ENCODE measurements around the gene CLMN.
"Not testable (repeated sequence)": the region's sequence is repeated elsewhere in the genome, so short reads cannot be mapped to it uniquely, and the experiment has no call there.

CLMN gene

DNA sequence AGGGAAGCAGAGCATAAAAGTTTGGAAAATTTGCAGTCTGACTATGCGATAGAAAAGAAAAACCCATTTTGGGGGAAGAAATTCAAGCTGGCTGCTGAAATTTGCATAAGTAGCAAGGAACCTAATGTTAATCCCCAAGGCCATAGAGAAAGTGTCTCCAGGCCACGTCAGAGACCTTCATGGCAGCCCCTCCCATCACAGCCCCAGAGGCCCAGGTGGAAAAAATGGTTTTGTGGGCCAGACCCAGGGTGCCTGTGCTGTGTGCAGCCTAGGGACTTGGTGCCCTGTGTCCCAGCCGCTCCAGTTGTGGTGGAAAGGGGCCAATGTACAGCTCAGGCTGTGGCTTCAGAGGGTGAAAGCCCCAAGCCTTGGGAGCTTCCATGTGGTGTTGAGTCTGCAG, 35.9 kb downstream of the CLMN start:
- DNase-seq = not testable (repeated sequence)

DNA sequence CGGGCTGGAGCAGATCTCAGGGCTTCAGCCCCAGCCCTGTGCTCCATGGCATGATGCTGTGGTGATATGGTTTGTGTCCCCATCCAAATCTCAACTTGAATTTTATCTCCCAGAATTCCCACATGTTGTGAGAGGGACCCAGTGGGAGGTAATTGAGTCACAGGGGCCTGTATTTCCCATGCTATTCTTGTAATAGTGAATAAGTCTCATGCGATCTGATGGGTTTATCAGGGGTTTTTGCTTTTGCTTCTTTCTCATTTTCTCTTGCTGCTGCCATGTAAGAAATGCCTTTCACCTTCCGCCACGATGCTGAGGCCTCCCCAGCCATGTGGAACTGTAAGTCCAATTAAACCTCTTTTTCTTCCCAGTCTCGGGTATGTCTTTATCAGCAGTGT, 36.7 kb downstream of the CLMN start:
- not testable (repeated sequence) for DNase-seq

DNA sequence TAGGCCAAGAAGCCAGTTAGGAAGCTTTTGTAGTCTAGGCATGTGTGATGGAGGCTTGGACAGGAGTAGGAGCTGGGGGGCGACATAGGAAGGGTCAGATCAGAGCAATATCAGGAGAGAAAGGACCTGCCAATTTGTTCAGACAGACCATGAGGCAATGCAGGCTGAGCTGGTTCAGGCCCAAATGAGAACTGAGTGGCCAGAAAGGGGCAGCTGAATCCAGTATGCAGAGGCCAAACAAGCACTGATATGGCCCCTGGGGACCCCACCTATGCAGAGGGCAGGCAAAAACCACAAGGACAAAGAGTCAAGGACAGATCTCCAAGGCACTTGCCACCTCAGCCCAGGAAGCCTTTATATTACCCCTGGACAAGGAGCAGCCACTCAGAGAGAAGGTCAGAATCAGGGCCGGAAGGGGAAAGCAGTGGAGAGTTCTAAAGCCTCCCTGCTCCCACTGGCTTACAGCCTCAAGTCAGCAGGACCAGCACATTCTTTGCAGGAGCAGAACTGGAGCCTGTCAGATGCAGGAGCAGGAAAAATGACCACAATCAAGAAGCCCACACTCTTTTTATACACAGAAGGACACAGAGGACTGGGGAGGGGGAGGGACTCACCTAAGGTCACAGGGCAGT, 37.2 kb downstream of the CLMN start:
- no peak for DNase-seq

DNA sequence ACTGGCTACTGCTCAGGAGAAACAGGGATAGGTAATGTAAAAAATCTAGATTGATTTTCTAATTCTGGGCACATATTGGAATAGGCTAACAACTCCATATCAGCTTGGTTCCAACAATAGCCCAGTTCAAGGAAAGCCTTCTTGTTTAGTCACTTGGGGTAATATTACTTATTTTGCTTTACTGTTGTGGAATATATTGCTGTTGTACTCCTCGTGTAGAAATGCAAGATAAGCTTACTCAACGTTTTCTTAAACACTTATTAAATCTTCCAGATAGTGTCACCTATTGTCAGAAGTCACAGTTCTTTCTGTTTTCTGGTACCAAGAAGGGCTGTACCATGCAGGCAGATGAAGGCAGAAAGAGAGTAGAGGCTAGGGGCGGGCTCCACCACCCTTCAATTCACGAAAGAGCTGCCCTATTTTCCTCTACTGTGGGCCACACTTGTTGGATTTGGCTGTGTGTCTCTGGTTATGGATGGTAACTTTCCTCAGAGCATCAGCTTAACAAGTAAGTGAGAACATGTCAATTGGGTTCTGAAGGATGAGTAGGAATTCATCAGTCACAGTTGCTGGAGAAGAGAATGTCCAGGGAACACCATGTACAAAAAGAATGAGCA, 38.0 kb downstream of the CLMN start:
- no peak for DNase-seq

DNA sequence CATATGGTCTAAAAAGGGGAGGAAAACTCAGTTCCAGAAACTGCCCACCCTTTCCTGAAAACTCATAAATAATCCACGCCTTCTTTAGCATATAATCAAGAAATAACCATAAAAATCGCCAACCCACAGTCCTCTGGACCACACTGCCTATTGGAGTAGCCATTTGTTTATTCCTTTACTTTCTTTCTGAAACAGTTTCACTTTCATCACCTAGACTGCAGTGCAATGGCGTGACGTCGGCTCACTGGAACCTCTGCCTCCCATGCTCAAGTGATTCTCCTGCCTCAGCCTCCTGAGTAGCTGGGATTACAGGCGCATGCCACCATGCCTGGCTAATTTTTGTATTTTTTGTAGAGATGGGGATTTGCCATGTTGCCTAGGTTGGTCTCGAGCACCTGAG, 44.2 kb downstream of the CLMN start:
- DNase-seq = no peak

DNA sequence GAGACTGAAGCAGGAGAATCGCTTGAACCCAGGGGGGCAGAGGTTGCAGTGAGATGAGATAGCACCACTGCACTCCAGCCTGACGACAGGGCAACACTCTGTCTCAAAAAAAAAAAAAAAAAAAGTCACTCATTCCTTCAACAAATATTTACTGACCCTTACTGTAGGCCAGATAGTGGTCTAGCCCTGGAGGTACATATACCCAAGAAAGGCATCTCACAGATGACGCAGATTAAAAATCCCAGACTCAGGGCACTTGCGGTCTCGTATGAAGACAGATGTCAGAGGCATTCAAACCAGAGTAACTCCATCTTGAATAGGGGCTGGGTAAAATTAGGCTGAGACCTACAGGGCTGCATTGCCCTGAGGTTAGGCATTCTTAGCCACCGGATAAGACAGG, 44.8 kb downstream of the CLMN start:
- no peak for DNase-seq

DNA sequence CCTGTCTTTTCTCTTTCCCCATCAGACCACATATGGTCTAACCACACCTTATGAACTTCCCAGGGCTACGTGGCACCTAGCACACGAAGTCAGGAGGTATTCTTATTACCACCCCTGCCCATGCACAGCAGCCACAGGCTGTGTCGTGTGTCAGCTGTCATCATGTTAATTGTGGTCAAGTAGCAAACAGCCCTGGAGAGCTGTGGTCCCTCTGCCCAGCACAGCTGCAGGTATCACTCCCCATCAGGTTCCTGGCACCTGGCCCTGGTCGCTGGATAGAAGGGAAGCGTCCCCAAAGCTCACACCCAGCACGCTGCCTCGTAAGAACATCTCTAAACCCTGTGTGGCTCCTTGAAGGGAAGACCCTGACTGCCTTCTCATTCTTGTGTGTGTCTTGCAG, 45.4 kb downstream of the CLMN start:
- DNase-seq = no peak

DNA sequence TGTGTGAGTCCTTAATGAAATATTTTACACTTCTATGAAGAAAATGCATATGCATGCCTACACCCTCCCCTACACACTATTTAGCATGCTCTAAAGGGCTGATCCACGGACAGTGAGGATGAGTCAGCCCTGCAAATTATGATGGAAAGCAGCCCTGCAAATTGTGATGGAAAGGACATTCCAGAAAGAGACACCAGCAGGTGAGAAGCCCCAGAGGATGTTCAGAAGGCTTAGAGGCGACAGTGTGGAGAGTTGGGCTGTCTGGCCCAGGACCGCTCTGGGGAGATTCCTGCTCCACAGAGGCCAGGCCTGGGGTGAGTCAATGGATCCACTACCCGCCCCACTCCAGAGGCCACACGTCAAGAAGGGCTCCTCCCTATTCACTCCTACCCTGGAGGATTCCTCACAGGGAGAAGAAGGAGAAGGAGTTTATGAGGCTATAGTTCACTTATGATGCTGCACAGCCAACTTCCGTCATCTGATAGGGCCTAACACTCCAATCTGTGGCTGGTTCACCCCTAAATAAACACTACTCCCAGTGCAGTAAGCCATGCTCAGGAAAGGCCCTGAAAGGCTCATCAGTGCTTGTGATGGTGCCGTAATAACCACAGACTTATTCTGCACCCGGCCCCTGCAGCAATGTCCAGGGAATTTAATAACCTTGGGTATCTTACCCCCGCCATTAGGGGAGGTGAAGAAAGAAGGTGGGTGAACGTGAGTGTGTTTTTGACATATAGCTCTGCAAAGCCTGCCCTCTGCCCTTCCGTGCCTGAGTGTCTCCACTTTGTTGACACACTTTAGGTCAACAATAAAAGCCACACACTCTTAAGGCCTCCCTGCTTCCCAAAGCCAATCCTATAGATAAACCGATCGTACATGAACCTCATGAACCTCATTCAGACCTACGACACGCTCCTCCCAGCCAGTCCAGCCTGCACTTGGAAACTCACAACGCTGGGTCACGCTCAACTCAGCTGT, 46.4 kb downstream of the CLMN start:
- DNase-seq = no peak

DNA sequence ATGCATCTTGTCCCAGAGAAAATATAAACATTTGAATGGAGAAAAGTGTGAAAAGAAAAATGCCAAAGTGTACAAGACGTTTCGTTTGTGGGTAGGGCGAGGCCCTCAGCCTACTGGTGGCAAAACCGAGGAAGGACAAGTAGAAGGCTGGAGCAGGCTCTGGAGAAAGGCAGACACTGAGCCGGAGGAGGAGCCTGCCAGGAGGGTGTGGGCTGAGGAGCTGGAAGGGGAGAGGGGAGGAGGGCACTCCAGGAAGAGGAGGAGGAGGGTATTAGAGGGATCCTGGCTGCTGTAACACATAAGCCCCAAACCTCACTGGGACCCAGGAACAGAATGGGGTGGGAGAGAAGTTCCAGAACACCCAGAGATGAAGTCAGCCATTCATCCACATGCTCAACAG, 47.7 kb downstream of the CLMN start:
- no peak for DNase-seq

DNA sequence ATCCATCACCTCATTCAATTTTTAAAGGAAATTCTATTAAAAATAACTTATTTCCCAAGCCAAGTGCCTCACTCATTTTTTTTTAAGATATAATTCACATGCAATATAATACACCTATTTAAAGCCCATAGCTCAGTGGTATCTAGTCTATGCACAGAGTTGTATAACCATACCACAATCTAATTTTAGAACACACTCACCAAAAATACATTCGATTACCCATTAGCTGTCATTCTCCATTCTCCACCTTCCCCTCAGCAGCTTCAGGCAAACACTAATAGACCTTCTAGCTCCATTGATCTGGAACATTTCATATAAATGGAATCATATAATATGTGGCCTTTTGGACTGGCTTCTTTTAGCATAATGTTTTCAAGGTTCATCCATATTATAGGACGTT, 49.5 kb downstream of the CLMN start:
- DNase-seq = no peak

DNA sequence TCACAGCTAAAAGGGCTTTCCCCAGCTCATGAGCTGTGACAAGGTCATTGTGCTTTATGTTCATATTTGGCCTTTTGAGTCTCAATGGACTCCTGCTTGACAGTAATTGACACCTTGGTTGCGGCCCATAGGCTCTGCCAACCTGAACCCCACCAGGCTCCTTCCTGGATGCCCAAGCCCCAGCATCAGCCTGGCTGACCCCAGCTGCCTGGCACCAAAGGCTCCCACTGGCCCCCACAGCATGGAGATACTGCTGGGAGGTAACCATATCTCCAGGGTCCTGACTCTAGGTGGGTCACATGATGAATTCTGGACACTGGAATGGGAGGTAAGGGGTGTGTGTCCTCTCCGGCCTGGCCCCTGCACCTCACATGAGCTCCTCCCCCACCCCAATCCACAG, 50.2 kb downstream of the CLMN start:
- no peak for DNase-seq

DNA sequence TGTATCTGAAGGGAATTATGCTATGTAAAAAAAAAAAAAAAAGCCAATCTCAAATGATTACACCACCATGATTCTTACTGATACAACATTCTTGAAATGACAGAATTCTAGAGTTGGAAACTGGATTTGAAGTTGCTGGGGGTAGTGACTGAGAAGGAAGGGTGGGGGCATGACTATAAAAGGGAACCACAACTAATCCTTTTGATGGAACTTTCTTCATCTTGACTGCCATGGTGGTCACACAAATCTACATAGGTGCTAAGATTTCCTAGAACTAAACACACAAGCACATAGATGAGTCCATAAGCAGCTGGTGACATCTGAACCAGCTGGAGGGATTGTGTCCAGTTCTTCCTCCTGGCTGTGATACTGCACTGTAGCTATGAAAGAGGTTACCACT, 51.4 kb downstream of the CLMN start:
- DNase-seq = no peak

DNA sequence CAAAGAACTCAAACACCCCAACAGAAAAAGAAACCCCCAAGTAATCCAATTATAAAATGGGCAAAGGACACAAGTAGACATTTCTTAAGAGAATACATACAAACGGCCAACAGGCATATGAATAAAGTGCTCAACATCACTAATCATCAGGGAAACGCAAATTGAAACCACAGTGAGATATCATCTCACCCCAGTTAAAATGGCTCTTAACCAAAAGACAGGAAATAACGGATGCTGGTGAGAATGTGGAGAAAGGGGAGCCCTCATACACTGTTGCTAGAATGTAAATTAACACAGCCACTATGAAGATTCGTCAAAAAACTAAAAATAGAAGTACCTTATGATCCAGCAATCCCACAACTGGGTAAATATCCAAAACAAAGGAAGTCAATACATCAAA, 52.4 kb downstream of the CLMN start:
- DNase-seq = no peak

DNA sequence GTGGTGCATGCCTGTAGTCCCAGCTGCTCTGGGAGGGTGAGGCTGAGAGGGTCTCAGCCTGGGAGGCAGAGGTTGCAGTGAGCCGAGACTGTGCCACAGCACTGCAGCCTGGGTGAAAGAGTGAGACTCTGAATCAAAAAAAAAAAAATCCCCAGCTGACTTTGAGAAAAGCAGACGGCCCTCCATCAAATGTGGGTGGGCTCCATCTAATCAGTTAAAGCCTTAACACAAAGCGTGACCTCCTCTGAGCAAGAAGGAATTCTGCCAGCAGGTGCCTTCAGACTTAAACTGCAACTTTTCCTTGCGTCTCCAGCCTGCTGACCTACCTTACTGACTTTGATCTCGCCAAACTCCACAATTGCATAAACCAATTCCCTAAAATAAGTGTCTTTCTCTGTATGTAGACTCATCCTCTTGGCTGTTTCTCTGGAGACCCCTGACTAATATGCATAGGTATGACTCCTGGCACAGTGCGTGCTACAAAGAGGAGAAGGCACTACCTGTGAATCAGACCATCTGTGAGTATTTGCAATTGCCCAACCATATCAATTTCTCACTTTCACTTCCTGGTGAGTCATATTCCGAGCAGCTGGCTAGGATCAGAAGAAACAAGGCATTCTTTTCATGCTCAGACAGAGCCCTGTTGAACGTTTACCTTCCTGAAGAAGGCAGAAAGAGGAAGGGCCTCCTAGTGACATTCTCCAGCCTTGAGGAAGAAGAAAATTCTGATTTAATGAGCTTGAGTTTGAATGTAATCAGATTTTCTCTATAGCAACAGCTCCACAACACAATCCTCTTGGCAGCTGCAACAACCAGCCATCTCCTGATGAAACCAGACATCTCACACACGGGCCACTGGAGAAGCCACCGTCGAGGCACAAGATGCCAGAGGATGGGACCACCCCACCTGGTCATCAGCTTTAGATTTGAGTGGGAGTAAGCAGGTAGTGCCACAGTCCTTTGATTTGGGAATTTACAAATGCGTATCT, 54.3 kb downstream of the CLMN start:
- DNase-seq = no peak

DNA sequence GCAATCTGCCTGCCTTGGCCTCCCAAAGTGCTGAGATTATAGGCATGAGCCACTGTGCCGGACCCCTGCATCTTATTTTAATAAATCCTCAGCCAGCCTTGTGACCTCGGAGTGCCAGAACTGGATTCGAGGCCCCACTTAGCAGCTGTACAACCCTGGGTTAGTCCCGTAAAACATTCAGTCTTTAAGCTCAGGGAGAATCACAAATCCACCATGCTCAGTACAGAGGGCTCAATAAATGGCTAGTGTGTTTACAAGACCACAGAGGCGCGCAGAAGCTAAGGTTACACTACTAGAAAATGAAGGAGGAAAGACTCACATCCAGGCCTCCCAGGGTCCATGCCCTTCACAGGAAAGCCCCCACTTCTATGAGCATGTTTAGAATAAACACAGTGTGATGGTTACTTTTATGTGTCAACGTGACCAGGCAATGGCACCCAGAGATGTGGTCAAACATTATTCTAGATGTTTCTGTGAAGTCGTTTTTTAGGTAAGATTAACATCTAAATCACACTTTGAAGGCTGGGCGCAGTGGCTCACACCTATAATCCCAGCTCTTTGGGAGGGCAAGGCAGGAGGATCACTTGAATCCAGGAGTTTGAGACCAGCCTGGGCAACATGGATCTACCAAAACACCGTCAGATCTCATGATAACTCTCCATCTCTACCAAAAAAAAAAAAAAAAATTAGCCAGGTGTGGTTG, 55.3 kb downstream of the CLMN start:
- DNase-seq = no peak

DNA sequence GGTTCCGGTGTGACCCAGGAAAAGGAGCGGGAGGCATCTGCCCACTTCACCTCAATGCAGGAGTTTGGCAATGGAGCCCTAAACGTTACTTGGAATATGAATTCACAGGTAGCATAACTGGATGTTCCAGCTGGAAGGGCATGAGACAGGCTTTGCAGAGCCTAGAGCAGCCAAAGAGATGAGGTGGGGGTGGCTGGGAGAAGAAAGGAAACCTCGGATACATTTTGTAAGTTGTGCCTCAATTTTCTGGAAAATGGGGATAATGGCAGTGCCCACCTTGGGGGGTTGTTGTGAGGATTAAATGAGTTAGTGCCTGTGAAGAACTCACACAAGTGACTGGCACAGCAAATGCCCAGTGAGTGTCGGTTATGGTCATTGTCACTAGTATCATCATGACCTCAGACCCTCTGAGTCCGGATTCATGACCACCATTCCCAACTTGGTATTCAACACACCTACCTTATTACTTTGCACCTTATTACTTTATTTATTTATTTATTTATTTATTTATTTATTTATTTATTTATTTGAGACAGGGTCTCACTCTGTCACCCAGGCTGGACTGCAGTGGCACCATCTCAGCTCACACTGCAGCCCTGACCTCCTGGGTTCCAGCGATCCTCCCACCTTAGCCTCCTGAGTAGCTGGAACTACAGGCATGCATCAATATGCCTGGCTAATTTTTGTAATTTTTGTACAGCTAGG, 56.0 kb downstream of the CLMN start:
- DNase-seq = no peak

DNA sequence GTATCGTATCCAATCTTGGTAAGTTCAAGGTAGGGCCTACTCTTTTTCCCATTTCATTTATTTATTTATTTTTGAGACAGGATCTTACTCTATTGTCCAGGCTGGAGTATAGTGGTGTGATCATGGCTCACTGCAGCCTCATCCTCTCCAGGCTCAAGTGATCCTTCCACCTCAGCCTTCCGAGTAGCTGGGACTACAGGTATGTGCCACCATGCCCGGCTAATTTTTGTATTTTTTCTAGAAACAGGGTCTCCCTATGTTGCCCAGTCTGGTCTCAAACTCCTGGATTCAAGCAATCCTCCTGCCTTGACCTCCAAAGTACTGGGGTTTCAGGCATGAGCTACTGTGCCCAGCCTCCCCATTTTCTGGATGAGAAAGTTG, 57.2 kb downstream of the CLMN start:
- no peak for DNase-seq

DNA sequence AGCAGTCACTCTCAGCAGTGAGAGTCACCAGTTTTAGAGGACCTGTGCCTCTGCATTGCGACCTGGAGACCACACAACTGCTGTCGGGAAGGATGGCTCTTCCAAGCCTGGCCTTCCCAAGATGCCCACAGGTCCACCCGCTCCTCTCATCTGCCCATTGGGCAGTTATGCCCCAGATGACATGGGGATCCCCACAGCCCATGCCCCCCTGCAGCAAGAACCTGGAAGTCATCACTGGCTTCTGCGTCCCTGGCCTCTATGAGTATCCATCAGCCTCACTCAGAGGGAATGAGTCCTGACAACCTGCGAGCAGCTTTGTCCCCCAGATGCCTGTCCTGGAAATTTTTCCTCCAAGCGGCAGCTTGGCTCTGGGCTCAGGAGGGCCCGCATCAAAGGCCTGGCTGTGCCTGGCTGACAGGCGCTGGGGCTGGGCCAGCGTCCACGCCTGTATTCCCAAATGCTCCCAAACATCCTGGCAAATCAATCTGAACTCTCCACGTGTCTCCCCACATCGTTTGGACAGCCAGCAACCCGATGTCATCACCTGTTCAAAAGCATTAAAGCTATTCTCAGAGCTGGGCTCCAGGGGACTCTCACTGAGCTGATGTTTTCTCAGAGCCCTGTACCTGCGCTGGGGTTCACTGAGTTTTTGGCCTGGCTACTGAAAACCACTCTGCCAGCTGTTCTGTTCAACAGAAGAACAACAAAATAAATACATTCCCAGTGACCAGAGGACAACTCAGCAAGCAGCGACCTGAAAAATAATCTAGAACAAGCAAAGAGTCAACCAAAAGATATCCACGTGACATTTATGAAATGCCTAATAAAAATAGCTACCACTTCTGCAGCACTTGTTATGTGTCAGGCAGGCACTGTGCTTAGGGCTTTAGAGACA, 57.8 kb downstream of the CLMN start:
- DNase-seq = no peak

DNA sequence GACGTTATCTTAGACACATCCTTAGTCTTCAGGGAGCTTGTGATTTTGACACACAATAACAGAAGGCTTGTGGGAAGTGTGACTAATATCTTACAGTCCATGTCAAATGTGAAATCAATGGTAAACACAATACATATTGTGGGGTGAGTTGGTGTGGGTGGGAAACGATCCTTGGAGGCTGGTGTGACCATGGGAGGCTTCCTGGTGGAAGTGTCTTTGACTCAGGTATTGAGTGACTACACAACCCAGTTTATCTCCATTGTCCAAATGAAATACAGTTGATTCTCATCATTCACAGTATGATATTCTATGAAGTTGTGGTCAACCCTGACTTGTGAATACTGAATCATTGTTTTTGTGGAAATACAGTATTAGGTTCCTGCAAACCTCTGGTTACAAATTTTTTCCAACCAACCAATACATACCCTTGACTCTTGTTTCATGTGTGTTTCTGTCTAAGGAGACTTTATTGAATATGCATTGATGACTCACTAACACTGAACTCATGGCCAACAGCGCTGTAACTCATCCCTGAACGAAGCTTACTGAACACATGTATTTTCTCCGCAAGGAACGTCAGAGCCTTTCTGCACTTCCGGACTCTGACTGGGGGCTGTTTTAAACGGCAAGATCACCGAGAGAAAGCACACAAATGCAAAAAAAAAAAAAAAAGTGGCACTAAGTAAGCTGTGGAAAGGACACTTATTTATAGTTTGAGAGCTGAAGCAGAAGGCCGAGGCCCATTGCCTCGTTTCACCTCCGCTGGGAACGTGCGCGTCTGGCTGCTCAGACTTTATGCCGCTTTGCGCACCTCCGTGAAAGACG, 59.0 kb downstream of the CLMN start:
- DNase-seq = no peak

Data from activated effector memory CD4-positive, alpha-beta T cell treated with Interleukin-2 at 50 U/mL for 16 hours (primary cell).